NCI-H1694 treated with DMSO at 0.1 percent for 48 hours (cell line): ENCODE measurements around the gene DNAJA3.

Experiments used
- DNase-seq: peaks from one replicate; lab custom pipeline; 2025; lab: John Stamatoyannopoulos, UW

The DNAJA3 gene

DNA sequence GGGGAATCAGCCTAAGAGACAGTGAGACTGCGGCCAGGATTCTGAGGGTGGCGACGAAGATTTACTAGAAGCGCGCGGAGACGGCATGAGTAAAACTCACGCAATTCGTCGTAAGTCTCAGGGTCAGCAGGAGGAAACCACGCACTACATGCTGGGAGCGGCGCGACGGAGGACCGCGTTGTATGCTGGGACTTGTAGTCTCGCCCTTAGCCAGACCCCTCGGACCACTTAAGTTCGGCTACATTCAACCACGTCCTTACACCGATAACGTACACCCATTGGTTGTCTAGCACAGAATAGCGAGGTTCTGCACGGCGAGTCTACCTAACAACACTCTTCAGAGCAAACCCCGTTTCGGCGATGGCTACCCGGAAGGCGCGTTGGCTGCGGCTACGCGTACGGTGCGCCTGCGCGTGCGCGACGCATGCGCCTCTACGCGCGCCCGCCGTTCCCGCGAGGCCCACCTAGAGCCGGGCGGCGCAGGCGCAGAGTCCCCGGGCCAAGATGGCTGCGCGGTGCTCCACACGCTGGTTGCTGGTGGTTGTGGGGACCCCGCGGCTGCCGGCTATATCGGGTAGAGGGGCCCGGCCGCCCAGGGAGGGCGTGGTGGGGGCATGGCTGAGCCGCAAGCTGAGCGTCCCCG is at the start of gene DNAJA3:
Gene DNAJA3 (plus strand): TSS at position 491 of the 643 bp plus-strand sequence. CDS start 14 bp downstream, at position 505.
- peak; percentile 93 for DNase-seq

DNA sequence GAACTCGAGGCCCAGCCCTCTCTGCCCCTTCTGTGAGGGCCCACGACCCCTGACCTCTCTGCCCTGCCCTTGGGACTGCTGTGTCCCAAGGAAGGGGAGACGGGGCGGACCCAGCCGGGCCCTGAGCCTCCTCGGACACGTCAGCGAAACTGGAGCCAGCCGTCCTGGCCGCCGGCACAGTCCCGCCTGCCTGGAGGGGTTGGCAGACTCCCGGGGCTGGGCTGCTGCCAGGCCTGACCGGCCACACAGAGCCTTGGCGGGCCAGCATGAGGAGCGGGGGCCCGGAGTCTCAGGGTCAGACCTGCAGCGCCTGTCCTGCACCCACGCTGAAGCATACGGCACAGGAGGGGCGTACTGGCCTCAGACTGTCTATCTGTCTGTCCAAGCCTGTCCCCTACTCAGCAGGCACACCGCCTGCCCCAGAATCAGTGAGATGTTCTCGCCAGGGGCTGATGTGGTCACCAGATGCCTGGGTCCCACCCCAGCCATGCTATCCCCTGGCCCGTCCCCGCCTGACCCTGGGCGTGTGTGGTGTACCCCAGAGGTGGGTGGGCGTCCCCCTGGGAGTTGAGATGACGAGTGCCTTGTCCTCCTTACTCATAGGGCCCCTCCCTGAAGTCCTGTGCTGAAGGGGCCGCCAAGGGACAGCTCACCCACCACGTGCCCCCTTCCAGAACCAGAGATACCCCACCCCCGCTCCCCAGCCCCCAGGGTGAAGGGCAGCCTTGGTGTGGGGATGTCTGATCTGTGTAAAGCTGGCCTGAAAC is 49.4 kb upstream of the DNAJA3 start:
- no peak for DNase-seq

DNA sequence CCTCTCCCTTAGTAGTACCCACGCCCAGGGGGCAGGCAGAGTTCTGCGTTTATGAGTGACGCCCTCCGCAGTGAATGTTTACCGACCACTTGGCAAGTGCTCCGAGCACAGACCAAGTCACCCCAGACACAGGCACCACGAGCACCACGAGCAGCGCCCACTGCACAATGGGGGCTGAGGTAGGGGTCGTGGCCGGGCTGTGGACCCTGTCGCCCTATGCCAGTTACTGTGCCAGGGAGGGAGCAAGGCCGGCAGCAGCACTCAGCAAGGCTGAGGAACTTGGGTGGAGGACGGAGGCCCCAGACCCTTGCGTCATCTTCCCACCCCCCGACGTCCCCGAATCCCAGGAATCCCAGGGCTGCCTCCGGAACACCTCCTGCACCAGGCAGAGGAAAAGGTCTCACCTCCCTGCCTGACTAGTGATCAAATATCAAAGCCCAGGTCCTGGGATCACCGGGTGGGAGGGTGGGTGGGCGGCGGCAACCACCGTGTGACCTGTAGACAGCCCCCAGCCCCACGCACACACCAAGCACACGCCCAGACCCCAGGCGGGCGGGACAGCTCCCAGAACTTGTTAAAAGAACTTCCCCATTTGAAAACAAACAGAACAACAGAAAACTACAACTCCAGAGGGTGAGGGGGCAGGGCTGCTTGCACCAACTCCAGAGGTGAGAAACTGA is 48.6 kb upstream of the DNAJA3 start:
- DNase-seq, result no peak

DNA sequence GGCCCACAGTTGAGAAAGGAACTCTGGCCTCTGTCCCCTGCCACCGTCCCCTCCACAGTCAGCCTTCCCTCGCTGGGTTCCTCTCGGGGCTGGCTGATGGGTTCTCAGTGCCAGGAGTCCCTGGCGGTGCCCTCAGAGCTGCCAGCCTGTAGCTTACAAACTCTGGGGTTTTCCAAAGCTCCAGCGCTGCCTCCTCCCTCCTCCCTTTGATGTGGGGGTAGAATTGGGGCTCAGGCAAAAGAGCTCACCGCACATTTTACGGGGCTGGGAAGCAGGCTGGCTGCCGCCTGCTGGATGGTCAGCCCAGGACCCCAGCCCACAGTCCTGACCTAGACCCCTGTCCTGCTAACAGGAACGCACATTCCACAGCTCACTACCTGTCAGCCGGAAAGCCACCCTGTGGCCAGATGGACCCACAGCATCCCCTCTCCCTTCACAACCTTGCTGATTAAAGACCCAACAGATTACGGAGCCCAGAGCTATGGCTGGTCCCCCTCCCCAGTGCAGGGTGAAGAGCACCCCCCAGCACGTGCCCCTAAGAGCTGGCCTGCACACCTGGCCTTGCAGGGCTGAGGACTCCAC is 48.0 kb upstream of the DNAJA3 start:
- no peak for DNase-seq

DNA sequence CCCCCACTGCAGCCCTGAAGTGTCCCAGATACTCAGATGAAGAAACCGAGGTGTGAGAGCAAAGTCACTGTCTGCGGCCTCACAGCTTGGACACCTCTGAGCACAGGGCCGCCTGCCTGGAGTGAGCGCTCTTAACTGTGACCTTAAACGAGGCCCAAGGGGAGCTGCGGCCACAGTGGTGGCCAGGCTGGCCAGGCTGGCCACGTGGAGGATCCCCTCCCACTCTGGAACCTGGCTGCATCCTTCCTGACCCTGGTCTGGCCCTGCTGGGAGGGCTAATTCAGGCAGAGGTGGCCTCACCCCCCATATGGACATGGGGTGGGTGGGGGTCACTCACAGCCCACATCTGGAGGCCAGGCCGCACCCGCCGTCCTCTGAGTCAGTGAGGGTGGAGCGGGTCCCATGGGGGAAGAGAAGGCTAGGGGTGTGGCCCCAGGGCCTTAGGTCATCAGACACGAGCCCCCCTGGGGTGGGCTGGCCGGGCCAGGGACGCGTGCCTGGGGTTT is 47.5 kb upstream of the DNAJA3 start:
- DNase-seq, result no peak

DNA sequence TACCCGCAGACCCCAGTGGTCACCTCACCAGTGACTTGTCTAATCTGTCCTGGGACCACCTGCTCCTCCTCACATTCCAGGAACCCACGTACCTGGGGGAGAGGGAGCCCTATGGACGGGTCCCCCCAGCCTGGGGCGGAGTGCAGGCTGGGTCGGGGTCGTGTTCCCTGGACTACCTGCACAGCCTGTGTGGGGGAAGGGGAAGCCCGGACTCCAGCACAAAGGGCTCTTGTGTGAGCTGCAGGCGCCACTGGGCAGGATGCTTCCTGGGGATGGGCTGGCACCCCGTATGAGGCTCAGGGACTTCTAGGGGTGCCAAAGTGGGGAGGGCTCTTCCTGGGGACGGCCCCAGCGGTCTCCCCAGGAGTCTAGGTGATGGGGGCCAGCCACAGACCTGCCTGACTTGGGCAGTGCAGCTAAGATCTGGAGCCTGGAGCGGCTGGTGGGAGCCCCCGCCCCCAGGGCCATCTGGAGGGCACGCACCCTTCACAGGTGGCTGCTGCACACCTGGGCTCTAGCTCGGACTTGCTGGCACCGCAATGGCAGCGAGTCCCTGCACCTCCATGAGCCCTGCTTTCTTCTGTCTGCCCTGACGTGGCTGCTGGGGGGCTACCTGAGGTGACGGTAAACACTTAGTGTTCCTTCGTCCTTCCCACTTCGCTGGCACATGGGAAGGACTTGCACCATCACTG is 46.5 kb upstream of the DNAJA3 start:
- DNase-seq, result no peak

DNA sequence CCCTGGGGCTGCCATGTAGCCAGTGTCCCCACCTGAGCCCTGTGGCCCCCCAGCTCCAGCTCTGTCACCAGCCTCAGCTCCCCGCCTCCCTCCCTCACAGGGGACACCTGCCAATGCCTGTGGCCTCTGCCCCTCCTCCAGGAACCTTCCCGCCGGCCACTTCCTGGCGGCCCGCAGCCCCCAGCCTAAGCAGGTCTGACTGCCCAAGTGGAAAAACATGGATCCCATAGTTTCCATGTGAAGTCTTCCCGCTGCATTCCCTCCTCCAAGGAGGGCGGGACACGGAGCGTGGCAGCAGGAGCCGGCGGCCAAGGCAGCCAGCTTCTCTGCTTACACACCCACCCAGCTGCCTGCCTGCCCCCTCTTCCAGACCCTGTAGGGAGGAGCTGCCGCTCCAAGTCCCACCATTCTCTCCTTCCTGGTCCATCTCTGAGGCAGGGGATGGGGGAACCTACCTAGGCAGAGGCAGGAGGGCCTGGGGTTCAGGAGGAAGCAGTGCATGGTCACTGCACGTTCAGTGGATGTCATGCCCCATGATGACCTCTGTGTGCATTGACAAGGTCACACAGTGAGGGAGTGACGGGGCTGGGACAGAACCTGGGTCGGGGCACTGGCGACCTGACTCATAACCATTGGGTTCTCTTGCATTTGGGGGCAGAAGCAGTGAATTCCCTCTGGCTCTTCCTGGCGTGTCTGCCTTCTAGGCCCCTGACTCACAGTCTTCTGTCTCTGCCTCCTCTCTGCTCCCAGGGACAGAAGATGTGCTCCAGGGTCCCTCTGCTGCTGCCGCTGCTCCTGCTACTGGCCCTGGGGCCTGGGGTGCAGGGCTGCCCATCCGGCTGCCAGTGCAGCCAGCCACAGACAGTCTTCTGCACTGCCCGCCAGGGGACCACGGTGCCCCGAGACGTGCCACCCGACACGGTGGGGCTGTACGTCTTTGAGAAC is 45.3 kb upstream of the DNAJA3 start:
- no peak for DNase-seq

DNA sequence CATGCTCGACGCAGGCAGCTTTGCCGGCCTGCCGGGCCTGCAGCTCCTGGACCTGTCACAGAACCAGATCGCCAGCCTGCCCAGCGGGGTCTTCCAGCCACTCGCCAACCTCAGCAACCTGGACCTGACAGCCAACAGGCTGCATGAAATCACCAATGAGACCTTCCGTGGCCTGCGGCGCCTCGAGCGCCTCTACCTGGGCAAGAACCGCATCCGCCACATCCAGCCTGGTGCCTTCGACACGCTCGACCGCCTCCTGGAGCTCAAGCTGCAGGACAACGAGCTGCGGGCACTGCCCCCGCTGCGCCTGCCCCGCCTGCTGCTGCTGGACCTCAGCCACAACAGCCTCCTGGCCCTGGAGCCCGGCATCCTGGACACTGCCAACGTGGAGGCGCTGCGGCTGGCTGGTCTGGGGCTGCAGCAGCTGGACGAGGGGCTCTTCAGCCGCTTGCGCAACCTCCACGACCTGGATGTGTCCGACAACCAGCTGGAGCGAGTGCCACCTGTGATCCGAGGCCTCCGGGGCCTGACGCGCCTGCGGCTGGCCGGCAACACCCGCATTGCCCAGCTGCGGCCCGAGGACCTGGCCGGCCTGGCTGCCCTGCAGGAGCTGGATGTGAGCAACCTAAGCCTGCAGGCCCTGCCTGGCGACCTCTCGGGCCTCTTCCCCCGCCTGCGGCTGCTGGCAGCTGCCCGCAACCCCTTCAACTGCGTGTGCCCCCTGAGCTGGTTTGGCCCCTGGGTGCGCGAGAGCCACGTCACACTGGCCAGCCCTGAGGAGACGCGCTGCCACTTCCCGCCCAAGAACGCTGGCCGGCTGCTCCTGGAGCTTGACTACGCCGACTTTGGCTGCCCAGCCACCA is 44.4 kb upstream of the DNAJA3 start:
- DNase-seq, result no peak

DNA sequence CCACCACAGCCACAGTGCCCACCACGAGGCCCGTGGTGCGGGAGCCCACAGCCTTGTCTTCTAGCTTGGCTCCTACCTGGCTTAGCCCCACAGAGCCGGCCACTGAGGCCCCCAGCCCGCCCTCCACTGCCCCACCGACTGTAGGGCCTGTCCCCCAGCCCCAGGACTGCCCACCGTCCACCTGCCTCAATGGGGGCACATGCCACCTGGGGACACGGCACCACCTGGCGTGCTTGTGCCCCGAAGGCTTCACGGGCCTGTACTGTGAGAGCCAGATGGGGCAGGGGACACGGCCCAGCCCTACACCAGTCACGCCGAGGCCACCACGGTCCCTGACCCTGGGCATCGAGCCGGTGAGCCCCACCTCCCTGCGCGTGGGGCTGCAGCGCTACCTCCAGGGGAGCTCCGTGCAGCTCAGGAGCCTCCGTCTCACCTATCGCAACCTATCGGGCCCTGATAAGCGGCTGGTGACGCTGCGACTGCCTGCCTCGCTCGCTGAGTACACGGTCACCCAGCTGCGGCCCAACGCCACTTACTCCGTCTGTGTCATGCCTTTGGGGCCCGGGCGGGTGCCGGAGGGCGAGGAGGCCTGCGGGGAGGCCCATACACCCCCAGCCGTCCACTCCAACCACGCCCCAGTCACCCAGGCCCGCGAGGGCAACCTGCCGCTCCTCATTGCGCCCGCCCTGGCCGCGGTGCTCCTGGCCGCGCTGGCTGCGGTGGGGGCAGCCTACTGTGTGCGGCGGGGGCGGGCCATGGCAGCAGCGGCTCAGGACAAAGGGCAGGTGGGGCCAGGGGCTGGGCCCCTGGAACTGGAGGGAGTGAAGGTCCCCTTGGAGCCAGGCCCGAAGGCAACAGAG is 43.5 kb upstream of the DNAJA3 start:
- DNase-seq, result no peak

DNA sequence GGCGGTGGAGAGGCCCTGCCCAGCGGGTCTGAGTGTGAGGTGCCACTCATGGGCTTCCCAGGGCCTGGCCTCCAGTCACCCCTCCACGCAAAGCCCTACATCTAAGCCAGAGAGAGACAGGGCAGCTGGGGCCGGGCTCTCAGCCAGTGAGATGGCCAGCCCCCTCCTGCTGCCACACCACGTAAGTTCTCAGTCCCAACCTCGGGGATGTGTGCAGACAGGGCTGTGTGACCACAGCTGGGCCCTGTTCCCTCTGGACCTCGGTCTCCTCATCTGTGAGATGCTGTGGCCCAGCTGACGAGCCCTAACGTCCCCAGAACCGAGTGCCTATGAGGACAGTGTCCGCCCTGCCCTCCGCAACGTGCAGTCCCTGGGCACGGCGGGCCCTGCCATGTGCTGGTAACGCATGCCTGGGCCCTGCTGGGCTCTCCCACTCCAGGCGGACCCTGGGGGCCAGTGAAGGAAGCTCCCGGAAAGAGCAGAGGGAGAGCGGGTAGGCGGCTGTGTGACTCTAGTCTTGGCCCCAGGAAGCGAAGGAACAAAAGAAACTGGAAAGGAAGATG is 42.8 kb upstream of the DNAJA3 start:
- no peak for DNase-seq

DNA sequence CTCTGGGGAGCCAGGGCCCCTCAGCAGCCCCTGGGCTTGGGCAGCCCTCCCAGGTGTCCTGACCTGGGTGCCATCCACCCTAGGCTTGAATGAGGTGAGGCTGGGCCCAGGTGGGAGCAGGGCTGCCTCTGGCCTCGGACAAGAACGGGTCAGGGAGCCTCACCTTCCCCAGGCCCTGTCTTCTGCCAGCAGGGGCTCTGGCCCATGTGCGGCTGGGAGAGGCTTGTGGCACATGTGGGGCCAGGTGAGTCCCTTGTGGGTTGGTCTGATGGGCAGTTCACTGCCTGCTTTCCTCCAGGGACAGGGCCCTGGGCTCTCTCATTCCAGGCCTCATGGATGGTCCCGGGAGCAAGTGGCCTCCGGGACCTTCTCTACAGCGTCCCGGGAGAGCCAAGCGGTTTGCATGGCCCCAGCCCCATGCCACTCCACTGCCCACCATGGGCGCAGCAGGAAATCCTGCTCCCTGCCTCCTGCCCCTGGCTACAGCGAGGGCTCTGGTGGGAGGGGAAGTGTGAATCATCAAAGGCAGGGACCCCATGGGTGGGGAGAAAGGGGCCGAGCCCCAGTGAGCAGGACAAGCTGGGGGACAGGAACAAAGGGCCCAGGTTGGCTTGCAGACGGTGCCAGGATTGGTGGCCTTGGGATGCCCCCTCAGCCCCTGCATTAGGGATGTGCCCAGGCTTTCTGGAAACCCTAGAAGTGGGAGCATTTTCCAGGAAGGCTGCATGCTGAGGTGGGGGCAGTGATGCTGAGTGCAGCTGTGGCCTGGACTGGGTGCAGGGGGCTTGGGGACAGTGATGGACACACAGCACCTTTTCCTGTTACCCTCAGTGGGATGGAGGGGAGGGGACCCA is 41.9 kb upstream of the DNAJA3 start:
- DNase-seq, result no peak

DNA sequence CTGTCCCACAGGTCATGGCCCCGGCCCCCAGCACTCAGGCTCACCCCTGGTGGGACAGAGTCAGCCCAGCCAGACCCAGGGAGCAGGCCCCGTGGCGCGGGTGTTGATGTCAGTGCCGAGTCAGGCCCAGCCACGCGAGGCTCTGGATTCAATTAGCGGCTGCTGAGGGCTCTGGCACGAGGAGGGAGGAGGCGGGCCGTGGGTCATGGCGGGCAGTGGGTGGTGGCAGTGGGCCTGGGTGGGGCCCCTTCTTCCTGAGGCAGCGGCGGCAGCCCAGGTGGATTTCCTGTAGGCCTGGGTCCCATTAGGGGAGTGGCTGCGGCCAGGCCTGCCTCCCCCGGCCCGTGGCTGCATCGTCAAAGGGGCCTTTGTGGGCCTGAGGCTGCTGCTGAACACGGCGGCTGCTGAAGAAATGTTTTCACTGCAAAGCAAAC is 41.1 kb upstream of the DNAJA3 start:
- DNase-seq, result no peak

DNA sequence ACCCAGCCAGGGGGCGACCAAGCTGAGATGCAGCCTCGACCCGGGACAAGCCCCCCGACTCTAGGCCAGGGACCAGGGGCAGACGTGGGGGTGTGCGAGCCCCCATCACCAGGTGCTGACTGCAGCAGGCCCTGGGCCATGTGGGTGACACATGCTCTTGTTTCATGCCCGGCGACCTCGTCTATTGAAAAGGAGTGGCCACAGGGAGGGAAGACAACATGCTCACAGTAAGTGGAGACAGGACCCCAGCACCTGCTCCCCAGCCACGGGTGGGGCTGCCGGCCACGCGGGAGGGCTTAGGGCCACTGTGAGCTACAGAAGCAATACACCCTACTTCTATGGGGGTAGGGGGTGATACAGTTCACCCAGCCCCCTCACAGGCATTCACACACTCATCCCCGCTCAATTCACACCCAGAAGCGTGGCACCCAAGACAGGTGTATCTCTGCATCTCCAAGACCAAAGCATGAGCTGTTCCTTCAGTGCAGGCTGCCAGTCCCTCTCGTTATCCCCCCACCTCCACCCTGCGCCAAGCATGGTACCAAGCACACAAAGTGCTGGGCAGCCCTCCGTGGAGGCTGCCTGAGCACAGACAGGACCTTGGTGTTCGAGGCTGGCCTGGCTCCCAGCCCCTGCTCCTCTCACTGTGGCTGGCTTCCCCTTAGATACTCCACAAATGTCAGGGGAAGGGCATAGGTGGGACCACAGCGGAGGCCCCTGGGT is 40.4 kb upstream of the DNAJA3 start:
- DNase-seq, result no peak

DNA sequence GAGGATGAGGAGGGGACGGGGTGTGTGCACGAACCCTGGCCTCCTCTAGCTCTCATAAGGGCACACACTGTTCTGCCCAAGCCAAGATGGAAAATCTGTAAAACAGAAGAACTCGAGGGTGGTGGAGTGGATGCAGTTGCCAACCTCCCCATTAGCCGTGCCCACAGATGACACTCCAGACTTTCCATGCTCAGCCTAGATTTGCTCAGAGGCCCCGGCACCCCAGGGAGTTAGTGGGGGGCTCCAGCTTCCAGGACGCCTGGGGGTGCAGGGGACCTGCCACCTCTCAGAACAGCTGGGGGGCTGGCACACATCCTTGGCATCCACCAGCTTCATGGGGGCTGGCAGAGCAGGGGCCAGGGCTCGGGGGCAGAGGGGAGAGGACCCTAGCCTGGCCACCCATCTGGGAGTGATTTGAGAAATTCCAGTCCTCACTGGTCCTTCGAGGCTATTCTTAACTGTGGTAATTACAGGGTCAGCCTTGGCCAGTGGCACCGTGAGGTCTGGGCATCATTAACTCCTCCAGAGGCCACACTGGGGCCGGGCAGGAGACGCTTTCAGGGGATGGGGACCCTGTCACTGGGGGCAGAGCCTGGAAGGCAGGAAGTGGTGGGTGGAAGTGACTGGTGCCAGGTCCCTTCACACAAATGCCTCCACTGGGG is 39.7 kb upstream of the DNAJA3 start:
- no peak for DNase-seq

DNA sequence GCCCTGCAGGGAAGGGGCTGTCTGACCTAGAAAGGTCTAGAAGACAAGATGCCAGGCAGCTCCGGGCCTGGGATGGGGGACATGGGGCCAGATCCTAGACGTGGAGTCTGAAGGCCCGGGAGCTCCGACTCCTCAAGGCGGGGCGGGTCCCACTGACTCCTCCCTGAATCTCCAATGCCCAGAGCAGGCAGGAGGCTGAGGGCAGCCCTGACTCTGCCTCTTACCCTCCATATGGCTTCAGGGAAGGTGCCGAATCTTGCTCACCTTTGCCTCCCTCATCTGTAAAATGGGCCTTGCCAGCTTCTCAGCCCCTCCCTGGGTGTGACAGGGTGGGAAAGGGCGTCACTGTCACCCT is 39.2 kb upstream of the DNAJA3 start:
- DNase-seq, result no peak

DNA sequence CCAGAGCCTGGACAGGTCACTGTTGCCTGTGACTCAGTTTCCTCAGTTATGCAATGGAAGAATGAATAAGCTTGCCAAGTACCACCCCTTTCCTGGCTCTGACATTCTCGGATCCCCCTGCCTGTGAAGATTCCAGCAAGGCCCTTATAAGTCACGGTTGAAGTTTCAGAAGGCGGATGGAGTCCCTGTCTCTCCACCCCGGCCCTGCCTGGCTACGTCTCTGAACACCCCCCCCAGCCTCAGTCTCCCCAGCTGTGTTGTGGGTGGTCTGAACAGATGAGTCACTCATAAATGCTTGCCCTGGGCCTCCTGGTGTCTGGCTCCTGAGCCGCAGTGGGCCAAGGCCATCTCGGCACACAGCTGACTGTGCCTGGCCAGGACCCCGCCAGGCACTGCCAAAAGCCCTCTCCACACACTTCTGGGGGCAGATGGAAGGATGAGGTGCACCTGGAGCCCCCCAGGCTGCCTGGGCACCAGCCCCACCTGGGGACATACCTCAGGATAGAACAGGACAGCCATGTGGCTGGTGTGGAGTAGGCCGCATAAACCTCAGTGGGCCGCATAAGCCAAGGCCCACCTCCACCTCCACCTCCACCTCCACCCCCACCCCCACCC is 38.6 kb upstream of the DNAJA3 start:
- no peak for DNase-seq
